Measurements from ENCODE around the gene MATN4.

DNA sequence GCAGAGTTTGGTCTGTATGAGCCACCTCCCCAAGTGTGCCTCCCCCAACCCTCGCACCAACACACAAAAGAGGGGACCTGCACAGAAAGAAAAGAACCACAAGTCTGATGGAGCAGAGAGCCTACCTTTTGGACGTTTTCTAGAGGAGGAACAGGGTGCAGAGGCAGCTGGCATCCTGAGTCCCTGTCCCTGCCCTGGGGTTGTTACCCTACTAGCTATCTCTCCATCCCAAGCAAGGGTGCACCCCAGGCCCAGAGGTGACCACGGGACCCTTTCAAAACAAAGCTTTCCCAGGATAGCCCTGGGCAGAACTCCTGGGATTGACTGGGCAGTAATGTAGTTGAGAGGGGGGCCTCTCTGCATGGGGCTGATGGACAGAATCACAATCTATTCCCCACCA is 9.7 kb upstream of the MATN4 start:
- TF ChIP-seq, protein P1, sequence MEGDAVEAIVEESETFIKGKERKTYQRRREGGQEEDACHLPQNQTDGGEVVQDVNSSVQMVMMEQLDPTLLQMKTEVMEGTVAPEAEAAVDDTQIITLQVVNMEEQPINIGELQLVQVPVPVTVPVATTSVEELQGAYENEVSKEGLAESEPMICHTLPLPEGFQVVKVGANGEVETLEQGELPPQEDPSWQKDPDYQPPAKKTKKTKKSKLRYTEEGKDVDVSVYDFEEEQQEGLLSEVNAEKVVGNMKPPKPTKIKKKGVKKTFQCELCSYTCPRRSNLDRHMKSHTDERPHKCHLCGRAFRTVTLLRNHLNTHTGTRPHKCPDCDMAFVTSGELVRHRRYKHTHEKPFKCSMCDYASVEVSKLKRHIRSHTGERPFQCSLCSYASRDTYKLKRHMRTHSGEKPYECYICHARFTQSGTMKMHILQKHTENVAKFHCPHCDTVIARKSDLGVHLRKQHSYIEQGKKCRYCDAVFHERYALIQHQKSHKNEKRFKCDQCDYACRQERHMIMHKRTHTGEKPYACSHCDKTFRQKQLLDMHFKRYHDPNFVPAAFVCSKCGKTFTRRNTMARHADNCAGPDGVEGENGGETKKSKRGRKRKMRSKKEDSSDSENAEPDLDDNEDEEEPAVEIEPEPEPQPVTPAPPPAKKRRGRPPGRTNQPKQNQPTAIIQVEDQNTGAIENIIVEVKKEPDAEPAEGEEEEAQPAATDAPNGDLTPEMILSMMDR (IDR thresholded peaks at IDR 0.05), result no peak
- TF ChIP-seq POLR2A (IDR thresholded peaks at IDR 0.05), result no peak
